Keratinocyte (primary cell): ENCODE results near the gene MAP6D1. TPM values are rescaled to one million over a fixed set of nuclear protein-coding genes. Genes with fewer than 3 reads are reported as not detected.

Source experiments
- DNase-seq: peaks from one replicate; pipeline ENCODE4 v3.0.0-alpha.2; 2011; ENCODE audit warnings: low read depth, missing footprints, low spot score
- FAIRE-seq: peaks from 2 replicates; lab custom pipeline; 2011; peaks lifted over from hg19 to GRCh38; lab: Jason Lieb, UNC
- H2AFZ ChIP-seq: 2 replicates; pipeline ENCODE4 v1.6.0; 2012; ENCODE audit warnings: low read length, control low read depth, inconsistent platforms; ENCODE audit not compliant: control insufficient read depth
- H3K27ac ChIP-seq: 2 replicates; pipeline ENCODE4 v1.5.1; 2011; ENCODE audit warnings: low read length; ENCODE audit not compliant: control insufficient read depth, insufficient read depth
- H3K27me3 ChIP-seq: 3 replicates; pipeline ENCODE4 v1.6.0; 2011; ENCODE audit warnings: low read length; ENCODE audit not compliant: control insufficient read depth, insufficient read depth; ENCODE audit errors: extremely low read depth
- H3K36me3 ChIP-seq, 2 experiments: 2 replicates in 1 of 2; 3 replicates in 1 of 2; pipeline ENCODE4 v1.5.1; 2011; ENCODE audit warnings: low read length in 2 of 2, mild to moderate bottlenecking in 1 of 2; ENCODE audit not compliant: control insufficient read depth in 2 of 2, insufficient read depth in 2 of 2; ENCODE audit errors: extremely low read depth in 1 of 2
- H3K4me1 ChIP-seq: 3 replicates; pipeline ENCODE4 v1.5.1; 2011; ENCODE audit warnings: low read length; ENCODE audit not compliant: control insufficient read depth, insufficient read depth; ENCODE audit errors: extremely low read depth
- H3K4me2 ChIP-seq: 3 replicates; pipeline ENCODE4 v1.6.0; 2011; ENCODE audit warnings: low read depth, low read length; ENCODE audit not compliant: control insufficient read depth, insufficient read depth; ENCODE audit errors: extremely low read depth
- H3K4me3 ChIP-seq, 3 experiments: fragments of 200-600 bp in 1 of 3; sonication (generic) in 1 of 3; 2 replicates in 2 of 3; 3 replicates in 1 of 3; pipeline ENCODE4 v1.5.1; 2011 to 2016; ENCODE audit warnings: low read length in 3 of 3, mild to moderate bottlenecking in 3 of 3, control low read depth in 2 of 3, inconsistent platforms in 1 of 3, low read depth in 1 of 3, mixed read lengths in 1 of 3, mixed run types in 1 of 3, moderate library complexity in 1 of 3; ENCODE audit not compliant: control insufficient read depth in 2 of 3, insufficient read depth in 2 of 3; ENCODE audit errors: extremely low read depth in 1 of 3
- H3K79me2 ChIP-seq: 2 replicates; pipeline ENCODE4 v1.6.0; 2012; ENCODE audit warnings: low read length; ENCODE audit not compliant: control insufficient read depth, insufficient read depth
- H3K9ac ChIP-seq: 3 replicates; pipeline ENCODE4 v1.6.0; 2011; ENCODE audit warnings: low read length; ENCODE audit not compliant: control insufficient read depth, insufficient read depth; ENCODE audit errors: extremely low read depth
- H3K9me1 ChIP-seq: 3 replicates; pipeline ENCODE4 v1.6.0; 2011; ENCODE audit warnings: low read length; ENCODE audit not compliant: control insufficient read depth, insufficient read depth; ENCODE audit errors: extremely low read depth
- H3K9me3 ChIP-seq: 2 replicates; pipeline ENCODE4 v1.5.1; 2012; ENCODE audit warnings: low read depth, low read length; ENCODE audit not compliant: control insufficient read depth
- H4K20me1 ChIP-seq: 3 replicates; pipeline ENCODE4 v1.6.0; 2011; ENCODE audit warnings: low read length; ENCODE audit not compliant: control insufficient read depth, insufficient read depth; ENCODE audit errors: extremely low read depth
- EZH2 ChIP-seq: IDR thresholded peaks from one replicate; pipeline ENCODE4 v1.6.1; 2012; ENCODE audit warnings: inconsistent platforms, mild to moderate bottlenecking, low read length, moderate library complexity
- dilution Hi-C: fragments of 300-500 bp; cut with MboI; formaldehyde crosslinking; loops from one replicate; pipeline ENCODE4 v1.7.0; 2020; ENCODE audit warnings: low sequenced_read_pairs; ENCODE audit not compliant: extremely low pct_ligation_motif_present
- polyA plus RNA-seq, 5 experiments: library from polyadenylated mRNA; depleted of rRNA in 3 of 5; stranded (reverse) in 3 of 5; stranded (forward) in 1 of 5; unstranded in 1 of 5; fragments of >200 nt; gene quantifications; 1 replicate in 1 of 5; 2 replicates in 3 of 5; 3 replicates in 1 of 5; pipeline versions ENCODE4 v1.2.1 to v1.2.3, GENCODE V29; 2011 to 2012; ENCODE audit warnings: missing spikeins in 2 of 5, low read depth in 1 of 5, low replicate concordance in 1 of 5
- TF ChIP-seq, protein P1 (sequence below), 3 experiments: IDR thresholded peaks in 1 of 3; conservative IDR thresholded peaks in 1 of 3; optimal IDR thresholded peaks in 1 of 3; 2 replicates in 2 of 3; 3 replicates in 1 of 3; pipeline versions ENCODE3 to v1.5.1; 2011; ENCODE audit warnings: low read length in 3 of 3, mild to moderate bottlenecking in 3 of 3, moderate library complexity in 2 of 3, control low read depth in 1 of 3, inconsistent platforms in 1 of 3; ENCODE audit not compliant: insufficient read depth in 2 of 3; ENCODE audit errors: extremely low read depth in 1 of 3

The MAP6D1 gene
- polyA plus RNA-seq, 1 donor (not counting 4 experiments of a cell fraction or from before 2014, with no cell fraction given) = 1.4 TPM

- no peak for DNase-seq
- dilution Hi-C loops = no loop called here
- Histone ChIP-seq H3K4me1 (peaks cover 16% of the 10 kb centered on the region), H3K4me2 (peak overlapping the region; percentile 68), H4K20me1 (no peaks in the 10 kb centered on the region), H3K36me3 (peaks cover 11 to 14% of the 10 kb centered on the region in 2 experiments), H2AFZ (no peak overlapping the region), H3K4me3 (no peak overlapping the region), H3K9me1 (no peaks in the 10 kb centered on the region), H3K27me3 (no peaks in the 10 kb centered on the region), H3K79me2 (no peaks in the 10 kb centered on the region), H3K9ac (no peak overlapping the region), H3K9me3 (no peaks in the 10 kb centered on the region), H3K27ac (peak overlapping the region; percentile 61)
- no peak for FAIRE-seq
- TF ChIP-seq, protein P1, sequence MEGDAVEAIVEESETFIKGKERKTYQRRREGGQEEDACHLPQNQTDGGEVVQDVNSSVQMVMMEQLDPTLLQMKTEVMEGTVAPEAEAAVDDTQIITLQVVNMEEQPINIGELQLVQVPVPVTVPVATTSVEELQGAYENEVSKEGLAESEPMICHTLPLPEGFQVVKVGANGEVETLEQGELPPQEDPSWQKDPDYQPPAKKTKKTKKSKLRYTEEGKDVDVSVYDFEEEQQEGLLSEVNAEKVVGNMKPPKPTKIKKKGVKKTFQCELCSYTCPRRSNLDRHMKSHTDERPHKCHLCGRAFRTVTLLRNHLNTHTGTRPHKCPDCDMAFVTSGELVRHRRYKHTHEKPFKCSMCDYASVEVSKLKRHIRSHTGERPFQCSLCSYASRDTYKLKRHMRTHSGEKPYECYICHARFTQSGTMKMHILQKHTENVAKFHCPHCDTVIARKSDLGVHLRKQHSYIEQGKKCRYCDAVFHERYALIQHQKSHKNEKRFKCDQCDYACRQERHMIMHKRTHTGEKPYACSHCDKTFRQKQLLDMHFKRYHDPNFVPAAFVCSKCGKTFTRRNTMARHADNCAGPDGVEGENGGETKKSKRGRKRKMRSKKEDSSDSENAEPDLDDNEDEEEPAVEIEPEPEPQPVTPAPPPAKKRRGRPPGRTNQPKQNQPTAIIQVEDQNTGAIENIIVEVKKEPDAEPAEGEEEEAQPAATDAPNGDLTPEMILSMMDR (optimal IDR thresholded peaks at IDR 0.05 in 1 of 3, IDR thresholded peaks at IDR 0.05 in 1 of 3, conservative IDR thresholded peaks at IDR 0.05 in 1 of 3; ENCODE audit: extremely low read depth in 1 of 3, insufficient read depth in 2 of 3, low read length in 3 of 3) = no peak
- TF ChIP-seq EZH2 = no peak
These were observed 20.4 kb upstream of the MAP6D1 start for GRCh38 chr3:183845608-183846288.

DNA sequence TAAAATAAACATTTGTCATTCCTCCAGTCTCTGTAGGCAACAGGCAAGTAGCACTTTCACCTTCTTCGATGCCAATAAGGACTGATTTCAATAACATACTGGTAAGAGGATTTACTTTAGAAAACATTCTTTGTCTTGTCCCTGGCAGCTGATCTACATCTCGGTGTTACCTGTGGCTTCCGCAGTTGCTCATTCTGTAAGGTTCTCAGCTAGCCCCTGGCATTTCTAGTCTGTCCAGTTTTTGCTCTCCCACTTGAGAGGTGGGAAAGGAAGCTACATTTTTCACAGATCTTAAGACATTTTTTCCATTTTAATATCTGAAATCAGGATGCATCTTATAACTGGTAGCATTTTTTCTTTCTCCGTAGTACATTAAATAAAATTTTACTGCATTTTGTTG, 19.7 kb upstream of the MAP6D1 start:
- H3K4me2 ChIP-seq = peak overlapping the region; percentile 68
- no peak overlapping the region for H3K9ac ChIP-seq
- H3K36me3 ChIP-seq = peaks cover 11 to 14% of the 10 kb centered on the region in 2 experiments
- peaks cover 16% of the 10 kb centered on the region for H3K4me1 ChIP-seq
- dilution Hi-C loops = no loop called here
- no peaks in the 10 kb centered on the region for H3K79me2 ChIP-seq
- no peaks in the 10 kb centered on the region for H3K9me1 ChIP-seq
- TF ChIP-seq, protein P1 (optimal IDR thresholded peaks at IDR 0.05 in 1 of 3, IDR thresholded peaks at IDR 0.05 in 1 of 3, conservative IDR thresholded peaks at IDR 0.05 in 1 of 3; ENCODE audit: extremely low read depth in 1 of 3, insufficient read depth in 2 of 3, low read length in 3 of 3) = no peak
- no peak for TF ChIP-seq EZH2
- H2AFZ ChIP-seq = no peak overlapping the region
- H3K27ac ChIP-seq = peak overlapping the region; percentile 61
- no peak for DNase-seq
- no peaks in the 10 kb centered on the region for H3K27me3 ChIP-seq
- no peaks in the 10 kb centered on the region for H3K9me3 ChIP-seq
- H3K4me3 ChIP-seq = peak overlapping the region in 2 of 3 experiments; percentile 15 to 19
- peak; percentile 9 for FAIRE-seq
- no peaks in the 10 kb centered on the region for H4K20me1 ChIP-seq
